ENCODE data around the gene RAB3IL1.

RAB3IL1 gene

DNA sequence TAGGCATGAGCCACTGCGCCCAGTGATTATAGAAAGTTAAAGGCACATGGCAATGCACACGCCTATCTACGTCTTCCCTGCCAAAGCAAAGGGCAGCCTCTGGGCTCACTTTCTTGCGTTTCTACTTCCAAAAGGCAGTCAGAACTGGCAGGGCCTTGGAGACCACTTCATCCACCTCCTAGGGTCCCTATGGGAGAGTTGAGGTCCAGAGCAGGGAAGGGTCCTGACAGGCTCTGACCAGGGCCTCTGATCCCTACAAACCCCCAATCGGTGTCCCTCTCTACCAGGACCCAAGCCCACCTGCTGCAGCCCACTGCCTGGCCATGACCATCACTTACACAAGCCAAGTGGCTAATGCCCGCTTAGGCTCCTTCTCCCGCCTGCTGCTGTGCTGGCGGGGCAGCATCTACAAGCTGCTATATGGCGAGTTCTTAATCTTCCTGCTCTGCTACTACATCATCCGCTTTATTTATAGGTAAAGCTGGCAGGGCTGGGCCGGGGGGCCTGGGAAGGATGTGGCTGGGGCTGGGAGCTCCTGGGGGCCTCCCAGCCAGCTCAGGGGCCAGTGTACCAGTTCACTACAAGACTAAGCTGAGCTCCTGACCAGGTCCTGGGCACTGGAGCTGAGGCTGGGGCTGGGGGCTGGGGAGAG is 34.2 kb upstream of the RAB3IL1 start:
- no peak for DNase-seq

GRCh38 chr11:61950035-61950547 is 32.7 kb upstream of the RAB3IL1 start, which contains the start of gene BEST1:
TSS of gene BEST1 (plus strand) at chr11:61950351. CDS start at chr11:61951807, 1,456 bp downstream.
- no peak for DNase-seq

- no peak for DNase-seq
These were observed 32.0 kb upstream of the RAB3IL1 start for GRCh38 chr11:61949169-61950034.

- no peak for DNase-seq
These were observed 31.1 kb upstream of the RAB3IL1 start for GRCh38 chr11:61948505-61948904.

DNA sequence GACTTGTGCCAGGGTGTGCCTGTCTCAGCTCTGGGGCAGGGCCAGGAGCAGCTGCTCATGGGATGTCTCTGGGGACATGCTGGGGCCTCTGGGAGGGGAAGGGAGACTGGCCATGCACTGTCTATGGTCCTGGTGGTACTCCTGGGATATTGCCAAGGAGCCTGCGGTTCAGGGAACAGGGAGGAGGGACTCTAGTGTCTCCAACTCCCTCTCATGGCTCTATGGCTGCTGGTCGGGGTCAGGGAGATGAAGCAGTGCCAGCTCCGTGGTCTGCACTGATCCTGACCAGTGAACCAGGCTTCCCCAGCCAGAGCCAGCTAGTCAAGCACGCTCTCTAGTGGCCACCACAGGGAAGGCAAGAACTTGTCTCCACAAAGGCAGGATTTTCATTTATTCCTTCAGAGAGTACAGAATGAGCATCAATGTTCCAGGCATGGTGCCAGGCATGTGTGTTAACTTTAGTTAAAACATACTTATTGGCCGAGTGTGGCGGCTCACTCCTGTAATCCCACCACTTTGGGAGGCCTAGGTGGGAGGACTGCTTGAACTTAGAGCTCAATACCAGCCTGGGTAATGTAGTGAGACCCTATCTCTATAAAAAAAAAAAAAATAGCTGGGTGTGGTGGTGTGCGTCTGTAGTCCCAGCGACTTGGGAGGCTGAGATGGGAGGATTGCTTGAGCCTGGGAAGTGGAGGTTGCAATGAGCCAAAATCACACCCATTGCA is 30.3 kb upstream of the RAB3IL1 start:
- DNase-seq: no peak

- DNase-seq: no peak
These were observed 29.5 kb upstream of the RAB3IL1 start for GRCh38 chr11:61946894-61947293.

- no peak for DNase-seq
These were observed 27.8 kb upstream of the RAB3IL1 start for GRCh38 chr11:61945191-61945590.

DNA sequence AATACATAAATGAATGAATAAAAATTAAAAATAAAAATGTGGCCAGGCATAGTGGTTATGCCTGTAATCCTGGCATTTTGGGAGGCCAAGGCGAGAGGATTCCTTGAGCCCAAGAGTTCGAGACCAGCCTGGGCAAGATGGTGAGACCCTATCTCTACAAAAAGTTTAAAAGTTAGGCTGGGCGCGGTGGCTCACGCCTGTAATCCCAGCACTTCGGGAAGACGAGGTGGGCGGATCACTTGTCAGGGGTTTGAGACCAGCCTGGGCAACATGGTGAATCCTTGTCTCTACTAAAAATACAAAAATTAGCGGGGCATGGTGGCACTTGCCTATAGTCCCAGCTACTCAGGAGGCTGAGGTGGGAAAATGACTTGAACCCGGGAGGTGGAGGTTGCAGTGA is 23.1 kb upstream of the RAB3IL1 start:
- no peak for DNase-seq

DNA sequence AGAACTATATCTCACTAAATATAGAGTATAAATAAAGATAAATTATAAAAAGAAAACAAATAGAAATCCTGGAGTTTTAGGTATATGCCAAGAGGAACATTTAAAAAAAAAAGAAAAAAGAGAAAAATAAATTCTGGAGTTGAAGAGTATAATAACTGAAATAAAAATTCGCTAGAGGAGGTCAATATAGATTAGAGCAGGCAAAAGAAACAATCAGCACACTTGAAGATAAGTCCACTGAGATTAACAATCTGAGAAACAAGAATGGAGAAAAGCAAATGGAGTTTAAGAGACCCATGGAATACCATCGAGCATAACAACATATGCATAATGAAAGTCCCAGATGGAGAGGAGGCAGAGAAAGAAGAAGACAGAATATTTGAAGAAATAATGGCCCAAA is 18.5 kb upstream of the RAB3IL1 start:
- DNase-seq: no peak

DNA sequence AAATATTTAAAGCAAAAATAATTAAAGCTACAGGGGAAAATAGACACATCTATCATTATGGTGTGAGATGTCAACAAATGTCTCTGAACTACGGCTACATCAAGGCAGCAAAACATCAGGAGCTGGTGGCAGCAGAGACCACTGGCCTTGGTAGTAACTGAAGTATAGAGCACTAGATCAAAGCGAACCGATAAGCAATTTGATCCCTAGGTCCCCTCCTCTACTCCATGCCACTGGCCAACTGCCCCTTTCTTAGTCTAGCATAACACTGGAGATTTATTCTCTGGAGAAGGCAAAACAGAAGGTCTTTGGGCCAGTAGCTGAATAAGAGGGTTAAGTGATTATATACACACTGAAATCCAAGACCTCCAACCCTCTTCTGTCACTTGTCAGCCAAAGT is 13.6 kb upstream of the RAB3IL1 start:
- DNase-seq: no peak

DNA sequence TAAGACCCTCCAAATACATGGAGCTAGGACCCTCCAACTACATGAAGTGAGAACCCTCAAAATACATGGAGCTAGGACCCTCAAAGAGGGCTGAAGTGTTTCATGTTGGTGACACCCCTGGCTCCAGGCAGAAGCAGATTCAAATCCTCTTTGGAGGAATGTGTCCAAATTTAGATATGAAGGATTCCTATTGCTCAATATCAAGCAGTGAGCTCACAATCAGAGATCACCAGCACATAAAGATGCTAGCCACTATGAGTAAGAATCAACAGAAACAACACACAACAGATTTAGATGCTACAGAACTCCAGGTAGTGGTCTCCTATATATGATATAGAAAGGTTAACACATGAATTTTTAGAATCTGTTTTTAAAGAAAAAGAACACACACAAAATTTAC is 11.2 kb upstream of the RAB3IL1 start:
- DNase-seq: no peak

GRCh38 chr11:61927501-61927900 is 10.1 kb upstream of the RAB3IL1 start:
- DNase-seq: no peak

GRCh38 chr11:61926235-61926634 is 8.9 kb upstream of the RAB3IL1 start:
- no peak for DNase-seq

GRCh38 chr11:61925736-61926135 is 8.4 kb upstream of the RAB3IL1 start:
- no peak for DNase-seq

GRCh38 chr11:61924064-61924455 is 6.7 kb upstream of the RAB3IL1 start:
- no peak for DNase-seq

- no peak for DNase-seq
These were observed 6.0 kb upstream of the RAB3IL1 start for GRCh38 chr11:61923166-61924063.

DNA sequence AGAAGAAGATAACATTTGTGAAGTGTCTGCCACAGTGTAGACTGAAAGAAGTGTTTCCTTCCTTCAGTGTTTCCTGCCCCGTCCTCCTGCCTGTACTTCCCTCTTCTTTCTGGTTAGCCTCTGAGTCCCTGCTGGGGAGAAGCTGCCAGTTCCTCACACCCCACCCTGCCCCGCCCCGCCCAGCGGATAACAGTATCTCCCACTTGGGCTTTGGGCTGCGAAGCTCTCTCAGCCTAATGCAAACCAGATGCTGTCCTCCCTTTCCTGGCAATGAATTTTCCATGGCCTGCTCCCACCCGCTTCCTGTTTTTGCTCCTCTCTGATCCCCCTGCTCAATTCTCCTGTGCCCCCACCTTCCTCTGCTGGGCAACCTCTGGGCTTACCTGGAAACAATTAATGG is 5.2 kb upstream of the RAB3IL1 start:
- no peak for DNase-seq

DNA sequence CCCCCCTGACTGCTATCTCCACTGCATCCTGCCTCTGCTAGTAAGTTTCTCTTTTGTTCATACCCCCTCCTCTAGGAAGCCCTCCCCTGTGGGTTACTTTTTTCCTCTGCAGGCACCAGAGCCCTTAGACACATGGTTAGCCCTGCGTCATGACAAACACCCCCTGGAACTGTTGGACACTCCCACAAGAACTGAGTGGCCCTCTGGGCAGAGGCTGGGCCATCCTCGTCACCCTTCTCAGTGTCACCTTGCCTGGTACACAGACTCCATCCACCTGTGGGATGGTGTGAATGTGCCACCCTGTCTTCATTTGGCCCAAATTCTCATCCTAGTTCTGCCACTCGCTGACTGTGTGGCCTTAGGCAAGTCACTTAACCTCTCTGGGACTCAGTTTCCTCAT is 4.1 kb upstream of the RAB3IL1 start:
- DNase-seq: no peak

- no peak for DNase-seq
These were observed 2.6 kb upstream of the RAB3IL1 start for GRCh38 chr11:61919705-61920631.

DNA sequence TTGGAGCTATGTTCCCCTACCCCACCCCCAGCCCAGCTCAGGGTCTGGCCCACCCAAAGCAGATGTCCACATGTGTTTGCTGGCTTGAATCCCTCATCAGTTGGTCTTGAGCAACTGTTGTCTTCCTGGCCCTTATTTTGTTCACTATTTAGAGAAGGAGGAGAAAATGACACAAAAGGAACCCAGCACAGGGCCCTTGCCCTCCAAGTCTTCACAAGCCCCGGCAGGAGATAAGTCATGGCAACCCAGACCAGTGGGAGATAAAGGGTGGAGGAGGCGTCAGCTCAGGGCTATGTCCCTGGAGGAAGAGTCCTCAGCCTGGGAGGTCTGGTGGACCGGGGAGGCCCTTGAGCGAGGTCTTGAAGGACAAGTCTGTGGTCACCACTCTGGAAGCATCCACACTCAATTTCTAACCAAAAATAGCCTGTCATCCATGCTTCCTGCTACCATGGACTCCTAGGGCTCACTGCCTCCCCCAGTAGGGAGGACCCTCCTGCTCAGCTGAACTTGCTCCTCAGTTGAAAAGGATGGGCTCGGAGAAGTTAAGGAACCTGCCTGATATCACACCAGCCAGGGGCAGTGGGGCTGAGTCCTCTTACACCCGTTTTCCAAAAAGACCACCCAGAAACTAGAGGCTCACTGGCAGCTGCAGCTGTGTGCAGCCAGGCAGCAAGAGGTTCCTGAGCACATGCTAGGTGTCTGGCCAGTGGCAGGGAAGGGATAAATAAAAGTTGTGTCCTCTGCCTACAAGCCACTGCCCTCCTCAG is 1.8 kb upstream of the RAB3IL1 start:
- no peak for DNase-seq
